ENCODE measurements around the gene PDZK1IP1. TPM values are rescaled to one million over a fixed set of nuclear protein-coding genes. Genes with fewer than 3 reads are reported as not detected.

The PDZK1IP1 gene
- total RNA-seq, 2 donors from 2014 or later = 3.1 to 10.6 TPM

DNA sequence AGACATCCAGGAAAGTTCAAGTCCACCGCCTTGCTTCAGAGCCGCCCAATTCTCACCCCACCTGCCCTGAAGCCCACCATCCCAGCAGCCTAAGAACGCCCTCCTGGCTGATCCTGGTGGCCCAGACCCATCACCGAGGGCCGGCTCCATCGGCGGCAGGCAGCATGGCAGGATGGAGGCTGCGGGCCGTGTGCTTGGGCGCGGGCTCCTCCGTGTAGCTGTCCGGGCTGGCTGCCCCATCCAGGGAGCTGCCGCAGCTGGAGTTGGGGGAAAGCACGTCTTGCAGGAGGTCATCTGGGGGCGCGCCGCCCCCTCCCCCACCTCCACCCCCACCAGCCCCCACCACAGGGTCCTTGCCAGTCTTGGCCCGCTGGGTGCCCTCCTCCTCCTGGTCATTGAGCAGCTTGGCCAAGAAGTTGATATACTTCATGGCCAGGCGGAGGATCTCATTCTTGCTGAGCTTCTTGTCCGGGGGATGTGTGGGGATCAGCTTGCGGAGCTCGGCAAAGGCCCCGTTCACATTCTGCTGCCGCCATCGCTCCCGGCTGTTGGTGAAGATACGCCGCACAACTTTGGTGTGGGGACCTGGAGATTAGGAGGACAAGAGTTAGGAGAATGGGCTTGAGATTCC, 29.9 kb upstream of the PDZK1IP1 start:
- TF ChIP-seq, protein P1, sequence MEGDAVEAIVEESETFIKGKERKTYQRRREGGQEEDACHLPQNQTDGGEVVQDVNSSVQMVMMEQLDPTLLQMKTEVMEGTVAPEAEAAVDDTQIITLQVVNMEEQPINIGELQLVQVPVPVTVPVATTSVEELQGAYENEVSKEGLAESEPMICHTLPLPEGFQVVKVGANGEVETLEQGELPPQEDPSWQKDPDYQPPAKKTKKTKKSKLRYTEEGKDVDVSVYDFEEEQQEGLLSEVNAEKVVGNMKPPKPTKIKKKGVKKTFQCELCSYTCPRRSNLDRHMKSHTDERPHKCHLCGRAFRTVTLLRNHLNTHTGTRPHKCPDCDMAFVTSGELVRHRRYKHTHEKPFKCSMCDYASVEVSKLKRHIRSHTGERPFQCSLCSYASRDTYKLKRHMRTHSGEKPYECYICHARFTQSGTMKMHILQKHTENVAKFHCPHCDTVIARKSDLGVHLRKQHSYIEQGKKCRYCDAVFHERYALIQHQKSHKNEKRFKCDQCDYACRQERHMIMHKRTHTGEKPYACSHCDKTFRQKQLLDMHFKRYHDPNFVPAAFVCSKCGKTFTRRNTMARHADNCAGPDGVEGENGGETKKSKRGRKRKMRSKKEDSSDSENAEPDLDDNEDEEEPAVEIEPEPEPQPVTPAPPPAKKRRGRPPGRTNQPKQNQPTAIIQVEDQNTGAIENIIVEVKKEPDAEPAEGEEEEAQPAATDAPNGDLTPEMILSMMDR (IDR thresholded peaks at IDR 0.05) = no peak
- Histone ChIP-seq H3K27me3 (peaks cover 0 to 12% of the 10 kb centered on the region in 2 donors), H3K9me3 (no peaks in the 10 kb centered on the region), H3K27ac (no peak overlapping the region), H3K4me3 (no peak overlapping the region), H3K36me3 (no peaks in the 10 kb centered on the region), H3K4me1 (peaks cover 0 to 2% of the 10 kb centered on the region in 2 donors)
- no peak for DNase-seq (ENCODE audit: low spot score)

DNA sequence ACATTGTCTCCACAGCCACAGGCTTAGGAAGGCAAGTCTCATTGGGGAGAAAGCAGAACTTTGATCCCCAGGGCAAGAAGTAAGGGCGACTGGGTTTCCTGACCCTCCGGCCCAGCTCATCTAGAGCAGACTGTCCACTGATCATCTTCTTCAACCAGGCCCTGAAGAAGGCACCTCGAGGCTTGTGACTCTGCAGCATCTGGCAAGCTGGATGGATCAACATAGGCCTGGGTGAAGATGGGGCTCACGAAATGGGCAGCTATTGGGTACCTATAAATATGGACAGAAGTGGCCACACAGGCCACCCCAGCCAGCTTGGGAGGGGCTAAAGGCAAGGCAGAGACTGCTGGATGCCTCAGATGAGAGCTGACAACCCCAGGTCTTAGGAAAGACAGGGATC, 29.2 kb upstream of the PDZK1IP1 start:
- no peak for DNase-seq (ENCODE audit: low spot score)
- Histone ChIP-seq H3K36me3 (no peaks in the 10 kb centered on the region), H3K27me3 (peaks cover 0 to 7% of the 10 kb centered on the region in 2 donors), H3K27ac (no peak overlapping the region), H3K4me3 (no peak overlapping the region), H3K9me3 (no peaks in the 10 kb centered on the region), H3K4me1 (no peaks in the 10 kb centered on the region)
- TF ChIP-seq, protein P1 (IDR thresholded peaks at IDR 0.05) = no peak

DNA sequence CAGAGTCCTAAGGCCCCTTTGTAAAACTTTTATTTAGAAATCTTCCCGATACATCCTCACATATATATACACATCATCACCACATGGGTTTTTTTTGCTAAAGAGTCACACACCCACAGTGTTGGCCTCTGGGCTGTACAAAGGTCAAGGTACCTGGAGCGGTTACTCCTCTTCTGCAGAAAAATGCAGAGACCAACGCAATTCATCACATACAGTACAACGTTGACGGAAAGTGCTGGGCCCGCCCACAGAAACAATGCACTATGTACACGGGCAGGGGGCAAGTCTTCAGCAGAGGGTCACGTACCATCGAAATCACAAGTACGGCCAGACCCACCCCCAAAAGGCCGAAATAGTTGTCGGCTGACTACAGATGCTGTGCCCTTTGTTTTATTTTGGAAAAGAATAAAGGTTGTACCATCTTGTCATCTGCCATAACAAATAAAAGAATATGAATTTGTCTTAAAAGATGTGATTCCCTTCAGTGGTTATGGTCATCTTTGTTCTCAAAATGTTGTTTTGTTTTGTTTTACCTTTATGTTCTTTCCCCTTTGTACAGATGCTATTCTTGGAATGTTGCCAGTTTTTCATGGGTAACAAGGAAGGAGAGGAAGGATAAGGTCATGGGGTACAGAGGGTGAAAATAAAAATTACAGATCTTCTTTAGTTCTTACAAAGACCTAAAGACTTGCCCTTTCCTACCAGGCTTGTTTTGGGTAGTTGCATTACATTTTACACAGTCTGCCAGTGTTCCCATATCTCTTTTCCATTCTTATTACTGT, 26.6 kb upstream of the PDZK1IP1 start:
- no peaks in the 10 kb centered on the region for H3K27me3 ChIP-seq
- no peak overlapping the region for H3K27ac ChIP-seq
- TF ChIP-seq, protein P1 (IDR thresholded peaks at IDR 0.05) = no peak
- no peaks in the 10 kb centered on the region for H3K9me3 ChIP-seq
- H3K4me1 ChIP-seq = peaks cover 0 to 9% of the 10 kb centered on the region in 2 donors
- no peaks in the 10 kb centered on the region for H3K36me3 ChIP-seq
- H3K4me3 ChIP-seq = no peak overlapping the region
- DNase-seq (ENCODE audit: low spot score) = no peak

DNA sequence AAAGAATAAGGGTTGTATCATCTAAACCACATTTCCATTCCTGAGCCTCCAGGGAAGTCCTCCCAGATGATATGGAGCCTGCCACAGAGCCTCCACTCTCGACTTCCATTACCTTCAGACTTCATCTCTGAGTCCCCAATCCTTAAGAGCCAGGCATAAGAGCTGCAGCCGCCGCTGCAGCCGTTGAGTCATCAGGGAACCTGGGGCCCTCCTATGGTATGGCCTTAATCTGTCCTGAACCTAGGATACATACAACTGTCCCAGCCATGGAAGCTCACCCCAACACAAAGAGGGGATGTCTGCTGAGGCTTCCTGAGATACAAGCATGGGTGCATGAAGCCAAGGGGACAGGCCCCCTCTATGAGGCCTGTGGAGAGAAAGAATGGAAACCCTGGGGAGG, 25.9 kb upstream of the PDZK1IP1 start:
- no peak overlapping the region for H3K4me3 ChIP-seq
- no peaks in the 10 kb centered on the region for H3K36me3 ChIP-seq
- TF ChIP-seq, protein P1 (IDR thresholded peaks at IDR 0.05) = no peak
- no peaks in the 10 kb centered on the region for H3K9me3 ChIP-seq
- no peak for DNase-seq (ENCODE audit: low spot score)
- no peak overlapping the region for H3K27ac ChIP-seq
- H3K4me1 ChIP-seq = peaks cover 0 to 16% of the 10 kb centered on the region in 2 donors
- no peaks in the 10 kb centered on the region for H3K27me3 ChIP-seq

DNA sequence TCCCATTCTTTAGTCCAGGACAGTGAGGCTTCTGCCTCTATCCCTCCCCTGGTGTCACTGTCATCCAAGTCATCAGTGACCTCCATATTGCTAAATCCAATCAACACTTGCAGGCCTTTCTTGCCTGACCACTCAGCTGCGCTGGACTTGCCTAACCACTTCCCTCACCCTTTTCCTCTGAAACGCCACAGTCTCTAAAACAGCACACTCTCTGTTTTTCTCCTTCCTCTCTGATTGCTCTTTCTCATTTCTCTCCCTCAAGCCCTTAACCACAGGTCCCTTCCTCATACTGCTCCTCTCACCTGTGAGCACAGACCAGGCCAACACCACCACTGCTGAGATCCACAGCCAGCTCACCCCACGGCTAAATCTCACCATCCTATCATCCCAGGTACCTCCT, 24.7 kb upstream of the PDZK1IP1 start:
- H3K9me3 ChIP-seq = no peaks in the 10 kb centered on the region
- H3K27me3 ChIP-seq = no peaks in the 10 kb centered on the region
- TF ChIP-seq, protein P1 (IDR thresholded peaks at IDR 0.05) = no peak
- H3K4me1 ChIP-seq = peaks cover 0 to 16% of the 10 kb centered on the region in 2 donors
- H3K36me3 ChIP-seq = no peaks in the 10 kb centered on the region
- H3K27ac ChIP-seq = no peak overlapping the region
- H3K4me3 ChIP-seq = no peak overlapping the region
- DNase-seq (ENCODE audit: low spot score) = no peak
